NCI-H187 (cell line): ENCODE data around the gene CHI3L1.
A peak's percentile ranks its signal among the peaks of the same experiment; 100 is the strongest.

Experiments used
- DNase-seq, 2 experiments: peaks; one replicate each; lab custom pipeline; 2025; lab: John Stamatoyannopoulos, UW

Gene CHI3L1

DNA sequence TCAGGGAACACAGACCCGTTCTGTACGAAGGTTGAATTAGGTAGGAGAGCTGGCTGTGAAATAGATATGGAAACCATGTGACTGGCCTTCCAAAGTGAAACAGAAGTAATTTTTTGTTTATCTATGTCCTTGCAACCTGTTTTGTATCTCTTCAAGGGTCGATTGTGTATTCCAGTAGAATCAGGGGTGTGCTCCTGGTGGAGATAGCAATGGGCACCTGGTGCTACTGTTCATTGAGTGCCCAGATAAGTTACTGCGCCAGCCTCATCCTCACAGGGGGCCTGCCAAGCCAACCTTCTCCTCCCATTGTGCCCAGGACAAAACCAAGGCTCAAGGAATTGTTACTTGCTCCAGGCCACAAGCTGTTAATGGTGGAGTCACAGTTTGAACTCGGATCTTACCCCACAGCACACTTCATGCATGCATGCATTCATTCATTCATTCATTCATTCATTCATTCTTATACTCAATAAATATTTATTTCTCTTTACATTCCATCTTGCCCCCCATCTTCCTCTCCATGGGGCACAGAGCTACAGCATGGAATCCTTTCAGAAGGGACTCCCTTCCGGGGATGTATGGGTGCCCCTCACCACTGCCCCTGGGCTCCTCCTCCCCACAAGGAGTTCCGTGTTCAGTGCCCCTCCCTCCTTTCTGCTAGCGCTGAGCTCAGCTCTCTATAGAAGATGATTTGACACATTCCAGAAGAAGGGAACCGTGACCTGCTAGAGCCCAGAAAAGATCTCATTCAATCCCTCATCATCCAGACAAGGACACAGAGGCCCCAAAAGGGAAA lies 34.9 kb downstream of the CHI3L1 start:
- no peak for DNase-seq

DNA sequence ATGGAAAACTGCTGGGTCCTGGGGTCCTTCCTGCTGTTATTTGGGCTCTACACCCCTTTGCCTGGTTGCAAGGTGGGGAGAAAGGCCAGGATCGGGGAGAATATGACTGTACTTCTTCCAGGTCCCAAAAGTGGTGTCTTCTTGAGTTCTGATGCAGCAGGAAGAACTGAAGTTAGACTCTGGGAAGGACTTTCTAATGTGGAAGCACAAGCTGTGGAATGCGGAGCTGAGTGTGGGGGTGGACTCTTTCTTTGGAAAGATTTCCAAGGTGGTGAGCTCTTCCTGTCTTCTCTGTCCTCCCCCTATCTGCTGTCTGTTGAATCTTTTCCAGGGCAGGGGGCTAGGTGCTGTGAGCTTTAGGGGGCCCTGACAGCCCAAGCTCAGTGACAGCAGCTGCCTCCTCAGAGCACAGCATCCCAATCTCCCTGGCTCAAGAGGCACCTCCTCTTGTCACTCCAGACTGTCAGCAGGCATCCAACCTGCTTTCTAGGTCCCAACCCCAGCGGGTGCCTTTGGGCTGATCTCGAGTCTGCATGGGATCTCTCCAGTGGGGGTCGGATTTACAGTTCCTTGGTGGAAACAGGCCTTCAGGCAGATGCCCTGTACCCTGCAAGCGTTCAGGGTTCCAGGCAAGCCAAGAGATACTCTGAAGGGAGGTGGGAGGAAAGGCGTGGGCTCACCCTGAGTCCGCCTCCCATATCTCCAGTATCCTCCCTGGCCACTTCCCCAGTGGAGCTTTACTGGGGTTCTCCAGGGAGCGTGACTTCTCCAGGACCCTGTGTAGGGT lies 35.8 kb downstream of the CHI3L1 start:
- no peak for DNase-seq

DNA sequence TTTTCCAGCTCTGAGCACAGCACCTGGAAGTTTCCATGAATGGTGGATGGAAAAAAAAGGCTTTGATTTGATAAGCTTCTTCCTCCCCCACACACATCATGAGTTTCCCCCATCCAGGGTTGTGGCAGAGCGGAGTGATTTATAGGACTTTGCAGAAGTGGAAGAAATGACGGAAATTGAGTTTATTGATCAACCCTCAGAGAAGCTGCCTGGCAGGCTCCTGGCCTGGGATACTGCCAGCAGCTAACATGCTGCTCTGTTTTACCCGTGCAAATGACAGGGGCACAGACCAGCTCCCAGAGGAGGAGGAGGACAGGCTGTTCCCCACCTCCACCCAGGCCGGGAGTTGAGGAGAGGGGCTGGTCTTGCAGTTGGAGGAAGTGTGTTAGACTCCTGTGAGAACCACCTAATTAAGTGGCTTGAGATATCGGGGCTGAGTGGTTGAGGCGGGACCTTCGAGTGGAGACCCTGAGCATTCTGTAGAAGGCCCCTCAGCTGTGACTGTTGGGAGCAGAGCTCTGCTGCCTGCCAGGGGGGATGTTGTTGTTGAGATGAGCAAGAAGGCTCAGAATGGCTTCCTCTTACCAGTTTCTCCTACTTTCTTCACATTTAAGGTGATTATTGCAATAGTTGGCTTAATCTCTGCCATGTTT lies 37.2 kb downstream of the CHI3L1 start:
- DNase-seq = no peak

DNA sequence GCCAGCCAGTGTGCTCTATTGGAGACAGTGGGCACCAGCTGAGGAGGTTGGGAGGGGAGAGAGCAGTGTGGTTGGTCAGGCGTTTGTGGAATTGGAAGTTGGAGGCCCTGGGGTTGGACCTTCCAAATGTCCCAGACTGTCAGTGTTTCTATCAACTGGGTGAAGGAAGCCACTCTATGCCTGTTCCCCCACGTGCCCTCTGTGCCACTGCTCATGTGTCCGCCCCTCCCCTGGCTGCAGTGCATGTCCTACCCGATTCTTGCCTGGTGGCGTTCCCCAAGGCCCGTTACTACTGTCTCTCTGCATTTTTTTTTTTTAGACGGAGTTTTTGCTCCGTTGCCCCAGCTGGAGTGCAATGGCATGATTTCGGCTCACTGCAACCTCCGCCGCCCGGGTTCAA lies 37.9 kb downstream of the CHI3L1 start:
- DNase-seq = no peak

DNA sequence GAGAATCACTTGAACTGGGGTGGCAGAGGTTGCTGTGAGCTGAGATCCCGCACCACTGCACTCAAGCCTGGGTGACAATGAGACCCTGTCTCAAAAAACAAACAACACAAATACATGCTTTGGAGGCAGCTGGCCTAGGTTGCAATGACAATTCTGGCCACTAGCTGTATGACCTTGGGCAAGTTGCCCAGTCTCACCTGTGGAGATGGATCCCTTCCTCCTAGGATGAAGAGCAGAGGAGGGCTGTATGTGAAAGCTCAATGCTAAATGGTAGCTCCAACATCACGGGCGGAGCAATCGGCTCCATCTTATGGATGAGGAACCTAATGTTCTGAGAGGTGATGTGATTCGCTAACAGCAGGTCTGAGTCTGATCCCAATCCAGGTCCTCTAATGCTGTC lies 38.4 kb downstream of the CHI3L1 start:
- DNase-seq = no peak

DNA sequence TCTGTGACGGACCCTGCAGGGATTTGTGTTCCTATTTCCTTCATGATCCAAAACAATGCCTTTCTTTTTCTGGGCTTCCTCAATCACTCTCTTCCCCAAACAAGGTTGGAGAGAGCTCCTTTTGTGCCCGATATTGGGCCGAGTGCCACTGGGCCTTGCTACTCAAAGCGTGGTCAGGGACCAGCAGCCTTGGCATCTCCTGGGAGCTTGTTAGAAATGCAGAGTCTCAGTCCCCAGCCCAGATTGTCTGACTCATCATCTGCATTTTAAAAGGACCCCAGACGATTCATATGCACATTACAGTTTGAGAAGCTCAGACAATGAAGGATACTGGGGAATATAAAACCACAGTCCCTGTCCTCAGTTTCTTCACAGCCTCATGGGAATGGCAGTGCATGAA lies 39.1 kb downstream of the CHI3L1 start:
- DNase-seq = no peak

DNA sequence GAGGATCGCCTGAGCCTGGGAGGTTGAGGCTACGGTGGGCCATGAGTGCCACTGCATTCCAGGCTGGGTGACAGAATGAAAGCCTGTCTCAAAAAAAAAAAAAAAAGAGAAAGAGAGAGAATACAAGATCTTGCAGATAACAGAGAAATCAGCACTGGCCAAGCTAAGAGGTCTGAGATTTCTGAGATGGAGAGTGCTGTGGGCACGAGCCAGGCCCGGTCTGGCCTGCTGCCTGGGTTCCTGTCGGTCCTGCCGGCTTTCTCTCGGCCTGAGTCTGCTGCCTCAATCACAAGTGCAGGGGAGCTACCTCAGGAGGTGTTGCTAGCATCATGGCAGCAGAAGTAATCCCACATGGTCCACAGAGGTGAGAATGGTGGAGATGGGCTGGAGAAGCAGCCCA lies 40.0 kb downstream of the CHI3L1 start:
- no peak for DNase-seq

DNA sequence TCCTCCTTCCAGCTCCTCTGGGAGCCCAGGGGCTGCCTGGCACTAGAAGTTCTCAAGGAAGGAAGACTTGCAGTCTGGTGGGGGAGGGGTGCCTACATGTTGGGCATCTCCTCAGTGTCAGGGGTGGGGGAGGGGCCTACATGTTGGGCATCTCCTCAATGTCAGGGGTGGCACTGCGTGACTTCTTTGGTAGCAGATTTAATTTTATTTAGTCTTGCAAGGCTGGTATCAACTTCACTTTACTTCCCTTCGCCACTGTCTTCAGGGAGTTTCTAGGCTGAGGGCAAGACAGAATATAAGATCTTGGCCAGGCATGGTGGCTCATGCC lies 40.5 kb downstream of the CHI3L1 start:
- no peak for DNase-seq

DNA sequence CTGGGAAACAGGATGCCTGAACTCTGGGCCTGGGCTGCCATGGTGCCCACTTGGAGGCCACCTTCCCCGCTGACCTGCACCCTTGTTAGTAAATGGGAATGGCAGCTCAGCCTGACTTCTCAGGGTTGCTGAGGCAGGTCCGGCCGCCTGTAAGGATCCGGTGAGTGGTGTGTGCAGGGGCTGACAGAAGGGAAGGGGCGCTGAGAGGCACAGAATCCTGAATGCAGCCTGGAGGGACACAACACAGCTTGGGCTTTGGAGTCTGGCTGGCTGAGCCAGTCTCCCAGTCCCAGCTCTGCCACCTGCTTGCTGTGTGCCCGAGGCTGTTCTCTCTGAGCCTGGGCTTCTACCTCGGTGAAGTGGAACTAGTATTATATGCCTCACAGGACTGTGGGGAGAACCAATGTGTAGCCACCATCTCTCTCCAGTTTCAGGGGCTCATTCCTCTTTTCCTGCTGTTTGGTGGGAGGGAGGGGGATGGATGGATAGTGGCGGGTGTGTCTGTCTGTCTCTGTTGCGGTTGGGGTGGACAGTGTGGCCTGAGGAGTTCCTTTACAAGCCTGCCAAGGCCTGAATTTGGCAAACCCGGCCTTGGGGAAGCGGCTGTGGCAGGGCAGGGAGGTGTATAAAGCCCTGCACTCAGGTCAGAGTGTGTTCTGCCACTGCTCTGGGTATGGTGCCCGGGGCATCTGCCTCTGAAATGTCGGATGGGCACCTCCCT lies 41.0 kb downstream of the CHI3L1 start:
- no peak for DNase-seq

DNA sequence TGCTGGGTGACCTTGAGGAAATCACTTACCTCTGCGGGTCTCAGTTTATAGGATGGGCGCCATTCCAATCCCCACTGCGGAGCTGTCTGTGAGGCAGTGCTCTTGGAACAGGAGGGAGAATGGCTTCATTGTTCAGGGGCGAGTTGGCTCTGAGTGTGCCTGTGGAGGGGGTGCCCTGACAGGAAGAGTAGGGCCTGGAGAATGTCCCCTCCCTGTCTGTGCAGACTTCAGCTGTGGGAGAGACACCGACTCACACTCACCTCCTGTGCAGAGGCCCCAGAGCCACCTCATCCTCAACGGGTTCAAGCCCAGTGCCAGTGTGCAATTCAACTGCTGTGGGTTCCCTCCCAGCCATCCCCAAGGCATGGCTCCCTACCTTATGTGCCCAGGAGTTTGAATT lies 41.8 kb downstream of the CHI3L1 start:
- DNase-seq = no peak

DNA sequence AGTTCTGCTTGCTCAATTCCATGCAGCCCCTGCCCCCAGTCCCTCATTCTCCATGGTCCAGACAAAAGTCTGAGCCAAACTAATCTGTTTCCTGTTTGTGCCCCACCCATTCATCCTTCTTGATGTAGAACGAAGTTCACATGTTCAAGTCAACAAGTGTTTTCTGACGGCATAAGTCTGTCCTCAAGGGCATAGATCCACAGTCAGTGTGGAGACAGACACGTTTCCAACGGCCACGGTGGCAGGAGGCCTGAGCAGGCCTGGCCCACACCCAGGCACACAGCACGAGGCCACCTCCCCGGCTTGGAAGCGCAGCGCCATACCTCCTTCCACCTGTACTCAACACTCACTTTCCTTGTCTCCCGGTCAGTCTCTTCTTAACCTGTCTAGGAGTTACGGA lies 42.9 kb downstream of the CHI3L1 start:
- no peak for DNase-seq

DNA sequence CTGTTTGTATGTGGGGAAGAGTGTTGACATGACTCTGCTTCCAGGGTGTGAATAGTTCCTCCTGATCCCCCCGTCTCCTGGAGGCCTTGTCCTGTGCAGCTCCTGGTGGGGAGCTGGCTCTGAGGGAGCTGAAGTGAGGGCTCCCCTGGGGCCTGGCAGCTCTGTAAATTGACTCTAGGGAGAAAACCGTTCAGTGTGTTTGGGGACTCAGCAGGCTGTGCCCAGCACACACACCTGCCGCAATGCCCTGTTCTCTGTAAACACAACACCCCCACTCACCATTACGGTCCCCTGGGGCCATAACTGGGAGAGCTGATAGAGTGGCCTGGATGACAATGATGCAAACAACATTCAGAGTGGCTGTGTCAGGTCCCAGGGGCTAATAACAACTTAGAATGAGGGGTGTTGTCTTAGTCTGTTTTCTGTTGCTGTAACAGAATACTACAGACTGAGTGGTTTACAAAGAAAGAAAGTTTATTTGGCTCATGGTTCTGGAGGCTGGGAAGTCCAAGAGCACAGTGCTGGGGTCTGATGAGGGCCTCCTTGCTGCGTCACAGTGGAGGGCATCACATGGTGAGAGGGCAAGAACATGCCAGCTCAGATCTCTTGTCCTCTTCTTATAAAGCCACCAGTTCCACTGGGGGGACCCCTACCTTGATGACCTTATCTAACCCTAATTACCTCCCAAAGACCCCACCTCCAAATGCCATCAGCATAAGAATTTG lies 43.7 kb downstream of the CHI3L1 start:
- DNase-seq = peak; percentile 53 to 74

DNA sequence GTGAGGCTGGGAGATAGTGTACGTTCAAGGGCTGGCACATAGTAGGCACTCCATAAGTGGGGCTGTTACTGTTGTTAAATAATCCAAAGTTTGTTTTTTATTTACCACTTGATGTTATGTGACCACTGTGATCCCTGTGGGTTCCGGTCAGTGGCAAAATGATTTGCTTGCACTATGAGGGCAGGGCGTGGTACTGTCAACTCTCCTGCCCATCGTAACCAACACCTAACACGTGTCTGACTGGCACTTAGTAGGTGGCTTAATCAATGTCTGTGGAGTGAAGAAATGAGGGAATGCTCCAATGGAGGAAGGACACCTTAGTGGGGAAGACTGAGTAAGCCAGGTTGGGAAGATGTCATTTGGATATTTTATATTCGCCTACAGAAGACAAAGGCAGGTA lies 44.4 kb downstream of the CHI3L1 start:
- no peak for DNase-seq

DNA sequence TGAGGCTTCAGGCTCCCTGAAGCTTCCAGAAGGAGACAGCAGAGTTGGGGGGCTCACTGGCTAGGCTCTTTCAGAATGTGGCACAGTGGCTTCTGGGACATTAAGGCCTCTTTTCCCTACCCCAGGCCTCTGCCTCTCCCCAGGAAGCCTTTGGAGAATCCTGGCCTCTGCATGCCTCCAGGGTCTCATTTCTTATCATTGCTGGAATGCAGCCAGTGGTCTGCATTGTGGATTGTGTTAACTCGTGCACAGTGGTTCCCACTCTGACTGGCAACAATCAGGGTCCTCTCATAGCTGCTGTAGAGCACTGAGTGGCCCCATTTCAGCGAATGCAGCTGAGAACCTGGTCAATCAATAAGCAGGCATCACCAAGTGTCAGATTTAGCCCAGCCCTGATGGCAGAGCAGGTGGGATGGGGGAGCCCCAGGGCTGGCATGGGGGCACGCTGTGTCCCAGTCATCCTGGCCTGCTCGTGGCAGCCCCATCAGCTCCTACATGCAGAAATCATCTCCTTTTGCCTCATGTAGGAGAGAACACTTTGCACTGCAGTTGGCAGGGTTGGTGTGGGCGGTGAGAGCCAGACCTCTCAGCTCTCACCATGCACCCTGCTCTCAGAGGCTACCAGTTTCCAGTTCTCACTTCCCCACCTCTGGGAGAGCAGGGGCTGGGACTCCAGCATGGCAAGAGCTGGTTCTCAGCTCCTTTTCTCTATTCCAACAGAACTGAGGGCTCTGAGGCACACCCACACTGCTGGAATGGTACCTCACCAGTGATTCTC lies 45.6 kb downstream of the CHI3L1 start:
- no peak for DNase-seq

DNA sequence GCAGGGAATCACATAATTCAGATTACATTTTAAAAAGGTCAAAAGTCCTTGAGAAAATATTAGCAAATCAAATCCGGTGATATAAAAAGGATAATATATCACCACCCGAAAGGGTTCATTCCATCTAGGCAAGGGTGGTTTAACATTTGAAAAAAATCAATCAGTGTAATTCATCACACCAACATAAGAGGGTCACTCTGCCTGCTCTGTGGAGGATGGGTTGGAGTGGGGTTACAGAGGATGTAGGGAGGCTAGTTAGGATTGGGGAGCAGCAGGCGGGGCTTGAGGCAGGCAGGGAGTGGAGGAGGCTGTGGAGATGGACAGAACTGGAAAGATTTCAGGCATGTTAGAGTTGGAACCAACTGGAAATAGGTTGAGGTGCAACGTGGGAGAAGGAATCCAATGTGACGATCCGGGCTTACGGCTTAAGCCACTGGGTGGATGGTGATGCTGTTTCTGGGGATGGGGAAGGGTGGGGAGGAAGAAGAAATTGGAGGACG lies 46.5 kb downstream of the CHI3L1 start:
- no peak for DNase-seq

DNA sequence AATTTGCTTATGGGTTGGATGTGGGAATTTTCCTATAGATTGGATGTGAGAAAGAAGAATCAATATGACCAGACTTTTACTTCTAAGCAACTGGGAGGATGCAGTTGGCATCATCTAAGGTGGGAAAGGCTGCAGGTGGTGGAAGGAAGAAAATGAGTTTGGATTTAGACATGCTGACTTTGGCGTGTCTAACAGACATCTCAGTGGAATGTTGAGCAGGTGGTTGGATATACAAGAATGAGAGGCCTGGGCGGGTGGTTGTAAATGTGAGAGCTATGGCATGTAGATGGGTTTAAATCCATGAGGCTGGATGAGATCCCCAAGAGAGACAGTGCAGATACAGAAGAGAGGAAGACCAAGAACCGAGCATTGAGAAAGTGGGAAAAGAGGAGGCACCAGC lies 48.4 kb downstream of the CHI3L1 start:
- no peak for DNase-seq

DNA sequence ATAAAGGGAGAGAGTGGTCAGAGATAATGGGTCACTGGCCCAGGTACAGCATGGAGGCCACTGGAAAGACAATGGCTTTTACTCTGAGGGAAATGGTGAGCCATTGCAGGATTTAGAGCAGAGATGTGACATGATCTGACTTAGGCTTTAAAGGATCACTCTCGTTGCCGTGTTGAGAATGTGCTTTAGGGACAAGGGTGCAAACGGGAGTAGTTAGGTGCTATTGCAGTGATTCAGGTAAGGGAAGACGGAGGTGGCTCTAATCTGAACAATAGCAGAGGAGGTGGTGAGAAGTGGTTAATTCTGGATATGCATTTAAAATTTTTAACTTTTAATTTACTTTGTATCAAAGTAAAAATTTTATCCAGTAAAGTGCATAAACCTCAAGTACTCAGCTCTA lies 49.2 kb downstream of the CHI3L1 start:
- no peak for DNase-seq

DNA sequence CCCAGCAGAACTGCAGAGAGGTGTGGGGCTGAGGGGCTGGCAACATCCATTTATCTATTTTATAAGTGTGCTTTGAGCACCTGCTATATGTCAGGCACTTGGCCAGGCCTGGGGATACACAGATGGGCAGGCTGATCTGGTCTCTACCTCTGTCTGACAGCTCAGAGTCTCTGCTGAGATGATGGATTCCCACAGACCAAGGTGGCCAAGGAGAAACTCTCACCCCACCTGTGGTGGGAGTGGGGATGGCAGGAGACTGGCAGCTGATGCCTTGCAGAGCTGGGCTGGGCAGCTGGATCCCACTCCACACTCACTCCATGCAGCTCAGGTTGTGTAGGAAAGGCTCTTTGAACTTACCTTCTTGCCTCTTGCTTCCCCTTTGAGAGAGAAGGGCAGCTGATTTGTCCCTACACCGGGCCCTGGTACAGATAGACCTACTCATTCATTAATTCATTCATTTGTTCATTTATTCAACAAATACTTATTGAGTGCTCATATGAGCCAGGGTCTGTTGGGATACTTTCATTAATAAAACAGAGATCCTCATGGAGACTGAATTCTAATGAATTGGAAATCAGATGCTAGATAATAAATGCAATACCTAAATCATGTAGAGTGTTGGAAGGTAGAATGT lies 50.0 kb downstream of the CHI3L1 start:
- no peak for DNase-seq

DNA sequence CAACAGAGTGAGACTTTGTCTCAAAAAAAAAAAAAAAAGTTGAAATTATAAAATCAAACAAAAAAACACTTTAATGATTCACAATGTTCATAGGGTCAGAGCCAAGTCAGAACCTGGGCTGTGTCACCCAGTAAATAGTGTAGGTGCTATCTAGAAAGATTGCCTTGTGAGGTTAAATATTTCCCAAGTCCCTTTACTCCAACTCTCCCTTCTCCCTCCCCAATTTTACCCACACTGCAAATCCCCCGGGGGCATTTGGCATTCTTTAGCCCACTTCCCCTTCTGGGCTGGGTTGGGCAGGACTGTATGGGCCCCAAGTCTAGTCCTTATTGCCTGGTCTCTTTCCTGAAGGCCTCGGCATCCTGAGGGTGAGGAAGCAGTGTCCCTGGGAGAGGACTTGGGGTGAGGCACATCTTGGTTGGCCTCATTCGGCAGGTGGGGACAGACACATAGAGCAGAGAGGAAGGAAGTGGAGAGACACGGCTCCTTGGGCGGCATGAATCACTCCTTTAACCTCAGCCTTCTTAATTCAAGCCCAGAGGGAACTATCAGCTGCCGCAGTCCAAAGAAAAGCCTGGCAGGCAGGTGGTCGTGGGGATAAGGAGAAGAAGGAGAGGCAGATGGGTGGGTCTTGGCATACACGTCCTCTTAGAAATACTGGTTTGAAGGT lies 50.7 kb downstream of the CHI3L1 start:
- DNase-seq = no peak
